Breast epithelium (tissue), 4 donors: ENCODE results near the gene GSTM2. TPM values are rescaled to one million over a fixed set of nuclear protein-coding genes. Genes with fewer than 3 reads are reported as not detected.
"Not testable (repeated sequence)": the region's sequence is repeated elsewhere in the genome, so short reads cannot be mapped to it uniquely, and the experiment has no call there.

Experiments used
- DNase-seq, 2 donors: peaks; one replicate each; pipeline ENCODE4 v3.0.0-alpha.2; 2019; ENCODE audit warnings: low spot score in 2 of 2
- H3K27ac ChIP-seq, 2 donors: fragments of 200-600 bp; sonication (generic) in 1 of 2; one replicate each; pipeline ENCODE4 v1.5.1; 2016 to 2019; ENCODE audit warnings: mild to moderate bottlenecking in 1 of 2
- H3K27me3 ChIP-seq, 2 donors: fragments of 200-600 bp; sonication (generic) in 1 of 2; one replicate each; pipeline versions ENCODE4 v1.5.1 to v1.6.0; 2017 to 2019; ENCODE audit warnings: control low read depth in 1 of 2, mild to moderate bottlenecking in 1 of 2
- H3K36me3 ChIP-seq: fragments of 200-600 bp; one replicate; pipeline ENCODE4 v1.5.1; 2019
- H3K4me1 ChIP-seq, 2 donors: fragments of 200-600 bp; sonication (generic); one replicate each; pipeline ENCODE4 v1.5.1; 2016 to 2019; ENCODE audit warnings: control low read depth in 1 of 2
- H3K4me3 ChIP-seq, 3 donors: fragments of 200-600 bp; sonication (generic); 1 replicate in 2 of 3; 2 replicates in 1 of 3; pipeline ENCODE4 v1.5.1; 2016 to 2019; ENCODE audit warnings: mild to moderate bottlenecking in 3 of 3, moderate library complexity in 2 of 3
- H3K9me3 ChIP-seq, 2 donors: fragments of 200-600 bp; sonication (generic) in 1 of 2; one replicate each; pipeline ENCODE4 v1.5.1; 2016 to 2019; ENCODE audit warnings: control low read depth in 1 of 2
- POLR2A ChIP-seq: fragments of 450-650 bp; IDR thresholded peaks from one replicate; pipeline ENCODE4 v1.6.1; 2016; ENCODE audit warnings: antibody characterized with exemption, mild to moderate bottlenecking, moderate library complexity
- POLR2AphosphoS5 ChIP-seq, 3 donors: sonication (generic); formaldehyde crosslinking; IDR thresholded peaks; one replicate each; pipeline ENCODE4 v1.6.1; 2017; ENCODE audit warnings: antibody characterized with exemption in 3 of 3
- intact Hi-C: fragments of 100-400 bp; cut with DNase I; formaldehyde crosslinking; loops from one replicate; pipeline ENCODE4 v1.15.1; 2023; ENCODE audit warnings: low total_unique reads
- total RNA-seq, 3 donors: library from RNA; depleted of rRNA; stranded (reverse); fragments of >200 nt; gene quantifications; one replicate each; pipeline ENCODE4 v1.1.0, GENCODE V29; 2016
- TF ChIP-seq, protein P1 (sequence below), 3 donors: fragments of 450-650 bp; IDR thresholded peaks; one replicate each; pipeline ENCODE4 v1.5.1; 2016 to 2017; ENCODE audit warnings: antibody characterized with exemption in 3 of 3, mild to moderate bottlenecking in 3 of 3, moderate library complexity in 3 of 3

GSTM2 gene
- total RNA-seq, 3 donors from 2014 or later: 47.8 to 93.4 (median 66.5) TPM

DNA sequence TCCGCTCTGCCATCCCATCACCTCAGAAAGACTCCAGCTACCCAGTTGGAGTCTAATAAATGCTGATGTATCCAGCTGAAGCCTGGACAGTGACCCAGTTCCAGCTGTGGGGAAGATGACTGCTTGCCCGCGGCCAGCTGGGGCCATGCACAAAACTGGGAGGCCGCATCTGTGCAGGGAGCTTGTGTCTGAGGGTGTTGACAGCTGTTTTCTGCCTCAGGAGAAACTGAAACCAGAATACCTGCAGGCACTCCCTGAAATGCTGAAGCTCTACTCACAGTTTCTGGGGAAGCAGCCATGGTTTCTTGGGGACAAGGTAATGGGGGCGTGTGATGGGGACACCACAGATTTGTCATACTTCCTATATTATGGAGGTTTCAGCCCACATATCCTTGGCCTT is 3.2 kb downstream of the GSTM2 start:
- DNase-seq: no peak
- Histone ChIP-seq H3K27me3 (no peaks in the 10 kb centered on the region), H3K27ac (no peak overlapping the region), H3K36me3 (no peaks in the 10 kb centered on the region), H3K9me3 (no peaks in the 10 kb centered on the region), H3K4me1 (no peaks in the 10 kb centered on the region), H3K4me3 (no peak overlapping the region)
- TF ChIP-seq POLR2A: no peak
- no peak for TF ChIP-seq POLR2AphosphoS5 (IDR thresholded peaks at IDR 0.05)
- TF ChIP-seq, protein P1, sequence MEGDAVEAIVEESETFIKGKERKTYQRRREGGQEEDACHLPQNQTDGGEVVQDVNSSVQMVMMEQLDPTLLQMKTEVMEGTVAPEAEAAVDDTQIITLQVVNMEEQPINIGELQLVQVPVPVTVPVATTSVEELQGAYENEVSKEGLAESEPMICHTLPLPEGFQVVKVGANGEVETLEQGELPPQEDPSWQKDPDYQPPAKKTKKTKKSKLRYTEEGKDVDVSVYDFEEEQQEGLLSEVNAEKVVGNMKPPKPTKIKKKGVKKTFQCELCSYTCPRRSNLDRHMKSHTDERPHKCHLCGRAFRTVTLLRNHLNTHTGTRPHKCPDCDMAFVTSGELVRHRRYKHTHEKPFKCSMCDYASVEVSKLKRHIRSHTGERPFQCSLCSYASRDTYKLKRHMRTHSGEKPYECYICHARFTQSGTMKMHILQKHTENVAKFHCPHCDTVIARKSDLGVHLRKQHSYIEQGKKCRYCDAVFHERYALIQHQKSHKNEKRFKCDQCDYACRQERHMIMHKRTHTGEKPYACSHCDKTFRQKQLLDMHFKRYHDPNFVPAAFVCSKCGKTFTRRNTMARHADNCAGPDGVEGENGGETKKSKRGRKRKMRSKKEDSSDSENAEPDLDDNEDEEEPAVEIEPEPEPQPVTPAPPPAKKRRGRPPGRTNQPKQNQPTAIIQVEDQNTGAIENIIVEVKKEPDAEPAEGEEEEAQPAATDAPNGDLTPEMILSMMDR (IDR thresholded peaks at IDR 0.05): no peak
- intact Hi-C loops: no loop called here

DNA sequence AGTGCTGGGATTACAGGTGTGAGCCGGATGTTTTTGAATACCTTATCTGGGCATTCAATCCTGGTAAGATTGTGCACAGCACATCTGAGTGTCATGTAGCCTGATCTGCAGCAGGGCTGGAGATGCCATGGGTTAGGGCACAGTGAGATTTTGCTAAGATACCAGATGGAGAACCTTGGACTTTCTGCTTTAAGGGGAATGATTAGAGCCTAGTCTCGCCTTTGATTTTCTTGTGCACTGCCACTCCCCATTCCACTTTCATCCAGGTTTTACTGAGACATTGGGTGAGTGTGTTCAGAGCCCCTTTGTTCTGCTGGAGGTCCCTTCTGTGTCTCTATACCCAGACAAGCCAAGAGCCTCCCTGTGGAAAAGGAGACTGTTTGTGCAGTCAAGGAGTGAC is 6.0 kb downstream of the GSTM2 start:
- H3K9me3 ChIP-seq, H3K27ac ChIP-seq, DNase-seq, H3K4me1 ChIP-seq, H3K4me3 ChIP-seq, H3K27me3 ChIP-seq, H3K36me3 ChIP-seq, intact Hi-C loops: not testable (repeated sequence)

DNA sequence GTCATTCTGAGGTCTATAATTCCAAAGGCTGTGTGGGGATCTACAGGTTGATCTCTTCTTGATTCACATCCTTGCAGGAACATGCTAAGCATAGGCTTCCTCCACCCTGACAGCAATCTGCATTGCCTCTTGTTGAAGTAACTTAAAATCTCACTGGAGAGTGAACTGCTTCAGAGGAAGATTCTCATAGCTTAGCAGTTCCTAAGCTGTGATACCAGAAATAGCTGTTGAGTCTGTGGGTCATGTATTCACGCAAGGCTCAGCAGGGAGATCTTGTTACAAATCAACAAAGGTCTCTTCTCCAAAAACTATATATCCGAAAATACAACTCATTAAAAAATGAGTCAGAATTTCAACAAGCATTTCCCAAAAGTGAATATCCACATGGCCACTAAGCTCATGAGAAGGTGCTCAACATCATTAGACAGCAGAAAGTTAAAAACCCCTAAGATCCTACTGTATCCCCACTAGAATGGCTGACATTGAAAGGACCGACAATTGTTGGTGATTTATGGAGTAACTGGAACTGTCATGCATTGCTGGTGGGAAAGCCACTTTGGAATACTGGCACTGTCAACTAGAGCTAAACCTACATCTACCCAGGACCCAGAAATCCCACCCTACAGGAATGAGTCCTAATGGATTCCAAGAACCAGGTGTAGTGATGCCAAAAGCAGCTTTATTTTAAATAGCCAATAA is 9.0 kb downstream of the GSTM2 start:
- H3K27ac ChIP-seq, intact Hi-C loops, H3K9me3 ChIP-seq, H3K27me3 ChIP-seq, DNase-seq, H3K4me3 ChIP-seq, H3K36me3 ChIP-seq, H3K4me1 ChIP-seq: not testable (repeated sequence)

DNA sequence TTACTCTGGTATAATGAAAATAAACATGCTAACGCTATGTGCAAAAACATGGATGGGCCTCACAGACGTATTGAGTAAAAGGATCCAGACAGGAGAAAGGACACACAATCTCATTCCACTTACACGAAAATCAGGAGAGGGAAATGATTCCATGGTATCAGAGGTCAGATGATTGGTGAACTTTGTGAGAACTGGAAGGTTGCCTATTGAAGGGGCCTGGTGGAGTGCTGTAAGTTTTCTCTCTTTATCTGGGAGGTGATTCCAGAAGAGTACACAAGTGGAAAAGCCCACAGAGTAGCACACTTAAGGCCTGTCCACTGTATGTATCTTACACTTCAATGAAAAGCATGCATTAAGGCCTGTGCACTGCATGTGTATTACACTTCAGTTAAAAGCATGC is 9.6 kb downstream of the GSTM2 start:
- H3K27me3 ChIP-seq: no peaks in the 10 kb centered on the region
- no peaks in the 10 kb centered on the region for H3K36me3 ChIP-seq
- DNase-seq: no peak
- H3K4me1 ChIP-seq: no peaks in the 10 kb centered on the region
- no peak overlapping the region for H3K27ac ChIP-seq
- TF ChIP-seq, protein P1 (IDR thresholded peaks at IDR 0.05): no peak
- TF ChIP-seq POLR2AphosphoS5 (IDR thresholded peaks at IDR 0.05): no peak
- TF ChIP-seq POLR2A: no peak
- intact Hi-C loops: no loop called here
- no peak overlapping the region for H3K4me3 ChIP-seq
- H3K9me3 ChIP-seq: no peaks in the 10 kb centered on the region

DNA sequence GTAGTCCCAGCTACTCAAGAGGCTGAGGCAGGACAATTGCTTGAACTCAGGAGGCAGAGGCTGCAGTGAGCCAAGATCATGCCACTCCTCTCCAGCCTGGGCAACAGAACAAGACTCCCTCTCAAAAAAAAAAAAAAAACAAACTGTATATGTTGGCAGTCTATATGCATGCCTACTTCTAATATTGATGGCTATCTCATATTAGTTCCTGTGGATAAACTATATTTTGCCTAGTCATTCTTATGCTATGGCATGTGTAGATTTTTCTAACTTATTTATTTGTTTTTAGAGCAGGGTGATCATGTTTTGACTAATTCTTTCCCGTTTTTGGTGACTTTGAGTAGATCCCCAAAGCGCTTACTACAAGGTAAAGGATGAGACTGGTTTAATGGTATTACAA is 10.8 kb downstream of the GSTM2 start:
- H3K4me1 ChIP-seq, H3K27me3 ChIP-seq, H3K4me3 ChIP-seq, H3K36me3 ChIP-seq, intact Hi-C loops, H3K9me3 ChIP-seq, H3K27ac ChIP-seq, DNase-seq: not testable (repeated sequence)

DNA sequence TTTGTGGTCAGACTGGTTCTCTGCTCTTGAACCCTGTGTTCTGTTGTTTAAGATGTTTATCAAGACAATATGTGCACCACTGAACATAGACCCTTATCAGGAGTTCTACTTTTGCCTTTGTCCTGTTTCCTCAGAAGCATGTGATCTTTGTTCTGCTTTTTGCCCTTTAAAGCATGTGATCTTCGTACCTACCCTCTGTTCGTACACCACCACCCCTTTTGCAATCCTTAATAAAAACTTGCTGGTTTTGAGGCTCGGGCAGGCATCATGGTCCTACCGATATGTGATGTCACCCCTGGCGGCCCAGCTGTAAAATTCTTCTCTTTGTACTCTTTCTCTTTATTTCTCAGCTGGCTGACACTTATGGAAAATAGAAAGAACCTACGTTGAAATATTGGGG is 16.9 kb downstream of the GSTM2 start:
- H3K36me3 ChIP-seq, H3K4me3 ChIP-seq, H3K27me3 ChIP-seq, H3K27ac ChIP-seq, H3K4me1 ChIP-seq, H3K9me3 ChIP-seq, intact Hi-C loops, DNase-seq: not testable (repeated sequence)

DNA sequence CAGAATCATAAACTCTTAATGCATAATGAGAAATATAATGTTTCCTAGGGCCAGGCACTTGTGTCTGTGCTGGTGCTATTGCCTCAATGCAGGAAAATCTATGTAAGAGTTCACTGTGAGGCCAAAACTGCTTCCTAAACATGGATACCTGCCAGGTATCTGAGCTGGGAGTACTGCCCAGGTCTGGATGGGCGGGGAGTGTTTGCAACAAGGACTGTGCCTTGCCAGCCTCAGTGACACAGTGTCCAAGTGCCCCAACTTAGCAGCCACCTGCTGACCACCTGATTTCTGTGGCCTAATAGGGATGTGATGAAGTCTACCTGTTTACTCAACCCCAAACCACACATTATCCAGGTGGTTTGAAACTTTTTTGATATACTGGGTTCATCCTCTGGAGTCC is 17.5 kb downstream of the GSTM2 start:
- DNase-seq, H3K4me3 ChIP-seq, H3K27me3 ChIP-seq, H3K4me1 ChIP-seq, H3K36me3 ChIP-seq, intact Hi-C loops, H3K9me3 ChIP-seq, H3K27ac ChIP-seq: not testable (repeated sequence)

DNA sequence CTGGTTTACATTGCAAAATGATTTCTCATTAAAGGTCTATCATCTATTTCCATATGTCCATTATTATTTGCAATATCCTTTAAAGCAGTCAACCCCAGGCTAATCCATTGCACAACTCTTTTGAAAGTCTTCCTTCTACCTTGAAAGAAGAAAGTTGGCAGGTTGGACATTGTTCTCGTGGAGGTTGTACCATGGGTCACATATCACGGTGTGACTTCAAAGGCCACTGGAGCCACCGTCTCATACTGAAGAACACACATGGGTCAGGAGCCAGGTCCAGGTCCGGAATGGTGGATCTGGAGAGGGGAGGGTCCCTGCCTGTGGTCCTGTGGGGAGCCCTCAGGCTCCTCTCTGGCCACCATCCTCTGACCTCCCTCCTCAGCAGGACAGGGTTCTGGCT is 18.0 kb downstream of the GSTM2 start:
- intact Hi-C loops, H3K9me3 ChIP-seq, H3K4me3 ChIP-seq, DNase-seq, H3K36me3 ChIP-seq, H3K27me3 ChIP-seq, H3K4me1 ChIP-seq: not testable (repeated sequence)
- H3K27ac ChIP-seq: peak overlapping the region in 1 of 2 donors; percentile 12

DNA sequence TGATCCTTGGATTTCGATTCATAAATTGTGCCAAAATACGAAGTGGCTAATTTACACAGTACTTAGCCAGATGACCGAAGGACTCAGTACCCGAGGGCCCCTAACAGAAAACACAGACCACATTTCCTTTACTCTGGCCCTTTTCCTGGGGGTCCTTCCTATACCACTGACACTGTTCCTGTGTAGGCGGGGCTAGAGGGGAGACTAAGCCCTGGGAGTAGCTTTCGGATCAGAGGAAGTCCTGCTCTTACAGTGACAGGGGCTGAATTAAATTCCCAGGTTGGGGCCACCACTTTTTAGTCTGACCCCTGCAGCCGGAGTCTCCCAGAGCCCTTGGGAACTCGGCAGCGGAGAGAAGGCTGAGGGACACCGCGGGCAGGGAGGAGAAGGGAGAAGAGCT is 19.3 kb downstream of the GSTM2 start:
- H3K36me3 ChIP-seq, H3K4me1 ChIP-seq, DNase-seq, intact Hi-C loops, H3K9me3 ChIP-seq, H3K27me3 ChIP-seq: not testable (repeated sequence)
- peak overlapping the region in 1 of 2 donors; percentile 90 for H3K27ac ChIP-seq
- peak overlapping the region in 1 of 3 donors; percentile 69 for H3K4me3 ChIP-seq
